Calu3 (cell line): ENCODE measurements around the gene NAPG. TPM values are rescaled to one million over a fixed set of nuclear protein-coding genes. Genes with fewer than 3 reads are reported as not detected.

Source experiments
- BruUV-seq: library from RNA; stranded (reverse); fragments of 400-500 nt; replicated peaks from 2 replicates; lab custom pipeline; 2021; lab: Mats Ljungman, UMichigan
- CTCF ChIA-PET: fragments of 300-600 bp; sonication (Branson Sonifier 250); formaldehyde crosslinking; loops from one replicate; lab custom pipeline; 2022; ENCODE audit warnings: antibody characterized with exemption; lab: Charles Lee
- DNase-seq: peaks from one replicate; pipeline ENCODE4 v3.0.0; 2022
- H3K27ac Mint-ChIP-seq: one replicate; pipeline ENCODE4 v1.8.0; 2022; ENCODE audit warnings: mixed read lengths; ENCODE audit not compliant: unreplicated experiment
- H3K27me3 Mint-ChIP-seq: one replicate; pipeline ENCODE4 v1.8.0; 2022; ENCODE audit warnings: mixed read lengths; ENCODE audit not compliant: unreplicated experiment
- H3K36me3 Mint-ChIP-seq: one replicate; pipeline ENCODE4 v1.8.0; 2022; ENCODE audit warnings: mild to moderate bottlenecking, moderate library complexity, mixed read lengths; ENCODE audit not compliant: insufficient read depth, unreplicated experiment
- H3K4me1 Mint-ChIP-seq: one replicate; pipeline ENCODE4 v1.8.0; 2022; ENCODE audit warnings: mild to moderate bottlenecking, low read depth, mixed read lengths; ENCODE audit not compliant: unreplicated experiment
- H3K4me3 Mint-ChIP-seq: one replicate; pipeline ENCODE4 v1.8.0; 2022; ENCODE audit warnings: mild to moderate bottlenecking, low read depth, moderate library complexity, mixed read lengths; ENCODE audit not compliant: unreplicated experiment
- H3K9me3 Mint-ChIP-seq: one replicate; pipeline ENCODE4 v1.8.0; 2022; ENCODE audit warnings: low read depth, mixed read lengths; ENCODE audit not compliant: unreplicated experiment
- intact Hi-C: fragments of 100-400 bp; cut with micrococcal nuclease; formaldehyde crosslinking; loops from one replicate; pipeline ENCODE4 v1.10.0; 2022; ENCODE audit not compliant: unreplicated experiment
- total RNA-seq: library from RNA; stranded (reverse); gene quantifications from 2 replicates; pipeline ENCODE4 v1.2.3, GENCODE V29; 2022
- TF ChIP-seq, protein P1 (sequence below): fragments of 200-600 bp; IDR thresholded peaks from one replicate; pipeline ENCODE4 v1.8.0; 2022; ENCODE audit warnings: antibody characterized with exemption; ENCODE audit not compliant: unreplicated experiment

NAPG gene
- total RNA-seq, 1 experiment from 2014 or later, result 35.6 TPM

DNA sequence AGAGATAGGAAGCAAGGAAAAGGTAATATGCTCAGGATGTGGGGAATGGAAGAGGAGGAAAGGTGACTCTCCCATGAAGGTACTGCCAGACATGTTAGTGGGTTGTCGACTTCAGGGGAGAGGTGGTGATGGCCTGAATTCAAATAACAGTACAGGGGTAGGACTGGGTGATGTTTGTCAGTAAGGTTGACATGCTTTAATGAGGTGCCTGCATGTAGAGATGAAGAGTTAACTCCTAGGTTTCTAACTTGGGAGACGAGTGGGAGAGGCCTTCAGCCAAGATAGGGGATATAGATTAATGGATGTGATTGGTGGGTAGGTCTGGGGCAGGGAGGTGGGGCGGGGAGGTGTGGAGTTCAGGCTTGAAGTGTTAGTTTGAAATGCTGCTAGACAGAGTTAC, 2.6 kb downstream of the NAPG start:
- CTCF ChIA-PET, result no interaction called here
- Mint-ChIP-seq H3K4me1 (peaks cover 43% of the 10 kb centered on the region), H3K4me3 (peak overlapping the region; percentile 1)

DNA sequence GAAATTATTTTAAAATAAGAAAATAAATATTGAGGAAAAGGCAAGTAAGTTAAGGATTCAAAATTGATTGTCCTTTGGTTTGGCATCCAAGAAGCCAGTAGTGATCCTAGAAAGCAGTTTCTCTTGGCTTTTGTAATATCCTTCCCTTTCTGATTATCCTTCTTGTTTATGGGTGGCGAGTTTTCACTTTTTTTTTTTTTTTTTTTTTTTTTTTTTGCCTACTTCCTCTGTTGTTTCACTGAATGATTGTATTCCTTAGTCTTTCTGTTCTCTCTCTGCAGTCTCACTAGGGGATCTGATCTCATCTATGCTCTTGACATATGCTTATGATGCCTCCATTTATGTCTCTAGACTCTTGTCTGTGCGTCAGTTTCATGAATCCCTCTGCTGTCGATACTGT, 4.2 kb downstream of the NAPG start:
- no peaks in the 10 kb centered on the region for H3K9me3 Mint-ChIP-seq
- H3K36me3 Mint-ChIP-seq, result peaks cover 36% of the 10 kb centered on the region
- intact Hi-C loops, result no loop called here
- H3K4me1 Mint-ChIP-seq, result peaks cover 34% of the 10 kb centered on the region
- no TSS peak for BruUV-seq
- CTCF ChIA-PET, result no interaction called here
- H3K27ac Mint-ChIP-seq, result no peak overlapping the region
- H3K4me3 Mint-ChIP-seq, result no peak overlapping the region
- TF ChIP-seq, protein P1, sequence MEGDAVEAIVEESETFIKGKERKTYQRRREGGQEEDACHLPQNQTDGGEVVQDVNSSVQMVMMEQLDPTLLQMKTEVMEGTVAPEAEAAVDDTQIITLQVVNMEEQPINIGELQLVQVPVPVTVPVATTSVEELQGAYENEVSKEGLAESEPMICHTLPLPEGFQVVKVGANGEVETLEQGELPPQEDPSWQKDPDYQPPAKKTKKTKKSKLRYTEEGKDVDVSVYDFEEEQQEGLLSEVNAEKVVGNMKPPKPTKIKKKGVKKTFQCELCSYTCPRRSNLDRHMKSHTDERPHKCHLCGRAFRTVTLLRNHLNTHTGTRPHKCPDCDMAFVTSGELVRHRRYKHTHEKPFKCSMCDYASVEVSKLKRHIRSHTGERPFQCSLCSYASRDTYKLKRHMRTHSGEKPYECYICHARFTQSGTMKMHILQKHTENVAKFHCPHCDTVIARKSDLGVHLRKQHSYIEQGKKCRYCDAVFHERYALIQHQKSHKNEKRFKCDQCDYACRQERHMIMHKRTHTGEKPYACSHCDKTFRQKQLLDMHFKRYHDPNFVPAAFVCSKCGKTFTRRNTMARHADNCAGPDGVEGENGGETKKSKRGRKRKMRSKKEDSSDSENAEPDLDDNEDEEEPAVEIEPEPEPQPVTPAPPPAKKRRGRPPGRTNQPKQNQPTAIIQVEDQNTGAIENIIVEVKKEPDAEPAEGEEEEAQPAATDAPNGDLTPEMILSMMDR, result no peak
- DNase-seq, result no peak
- no peaks in the 10 kb centered on the region for H3K27me3 Mint-ChIP-seq

More for the DNA sequence above, 2.6 kb downstream of the NAPG start:
- Mint-ChIP-seq H3K9me3 (no peaks in the 10 kb centered on the region), H3K27me3 (no peaks in the 10 kb centered on the region), H3K36me3 (peaks cover 29% of the 10 kb centered on the region), H3K27ac (no peak overlapping the region)
- TF ChIP-seq, protein P1, result no peak
- DNase-seq, result no peak
- intact Hi-C loops, result no loop called here
- no TSS peak for BruUV-seq

DNA sequence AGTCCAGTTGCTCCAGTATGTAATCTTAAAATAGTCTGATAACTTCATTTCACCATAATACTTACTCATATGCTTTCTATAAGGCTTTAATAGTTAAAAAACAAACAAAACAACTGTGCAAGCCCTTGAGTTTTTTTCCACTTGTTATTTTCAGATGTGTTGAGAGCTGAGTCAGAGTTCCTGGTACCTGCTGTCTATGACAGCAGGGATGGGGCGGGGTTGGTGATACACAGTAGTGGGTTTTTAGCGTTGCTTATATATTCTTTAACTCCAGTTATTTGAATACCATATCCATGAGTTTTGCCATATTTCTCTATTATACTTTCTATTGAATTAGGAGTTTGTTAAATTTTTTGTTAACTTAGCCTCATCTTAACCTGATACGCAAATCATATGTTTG, 5.0 kb downstream of the NAPG start:
- no TSS peak for BruUV-seq
- intact Hi-C loops, result no loop called here
- TF ChIP-seq, protein P1, result no peak
- H3K27me3 Mint-ChIP-seq, result no peaks in the 10 kb centered on the region
- no peak overlapping the region for H3K4me3 Mint-ChIP-seq
- peaks cover 29% of the 10 kb centered on the region for H3K36me3 Mint-ChIP-seq
- CTCF ChIA-PET, result no interaction called here
- H3K4me1 Mint-ChIP-seq, result peaks cover 29% of the 10 kb centered on the region
- no peak overlapping the region for H3K27ac Mint-ChIP-seq
- H3K9me3 Mint-ChIP-seq, result no peaks in the 10 kb centered on the region
- DNase-seq, result no peak

DNA sequence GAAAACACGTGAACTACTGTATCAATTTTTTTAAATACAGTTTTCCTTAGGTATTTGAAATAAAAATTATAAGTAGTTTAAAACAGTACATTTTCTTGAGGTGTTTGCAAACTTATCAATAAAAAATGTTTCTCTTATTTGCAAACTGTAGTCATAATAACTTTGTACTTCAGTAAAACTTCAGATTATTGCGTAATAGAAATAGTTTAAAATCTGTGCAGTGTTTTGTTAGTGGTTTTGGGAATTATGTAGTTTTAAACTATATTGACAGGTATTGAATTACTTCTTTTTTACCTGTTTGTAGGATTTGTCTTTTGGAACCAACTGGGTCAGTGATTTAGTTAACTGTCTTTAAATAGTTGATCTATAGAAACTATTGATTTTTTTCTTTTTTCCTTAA, 7.3 kb downstream of the NAPG start:
- no peaks in the 10 kb centered on the region for H3K9me3 Mint-ChIP-seq
- CTCF ChIA-PET, result no interaction called here
- intact Hi-C loops, result no loop called here
- H3K27ac Mint-ChIP-seq, result no peak overlapping the region
- peaks cover 14% of the 10 kb centered on the region for H3K36me3 Mint-ChIP-seq
- H3K4me1 Mint-ChIP-seq, result peaks cover 17% of the 10 kb centered on the region
- TF ChIP-seq, protein P1, result no peak
- no peaks in the 10 kb centered on the region for H3K27me3 Mint-ChIP-seq
- BruUV-seq, result no TSS peak
- DNase-seq, result no peak
- H3K4me3 Mint-ChIP-seq, result no peak overlapping the region
